GF-D8 (cell line): ENCODE measurements around the gene IL23R.
"Not testable (repeated sequence)": the region's sequence is repeated elsewhere in the genome, so short reads cannot be mapped to it uniquely, and the experiment has no call there.

Experiments
- DNase-seq: peaks from one replicate; lab custom pipeline; 2025; lab: John Stamatoyannopoulos, UW

The IL23R gene

GRCh38 chr1:67192902-67193301, 26.6 kb downstream of the IL23R start:
- no peak for DNase-seq

GRCh38 chr1:67193704-67194103, 27.4 kb downstream of the IL23R start:
- no peak for DNase-seq

GRCh38 chr1:67194209-67194863, 28.1 kb downstream of the IL23R start:
- DNase-seq: no peak

DNA sequence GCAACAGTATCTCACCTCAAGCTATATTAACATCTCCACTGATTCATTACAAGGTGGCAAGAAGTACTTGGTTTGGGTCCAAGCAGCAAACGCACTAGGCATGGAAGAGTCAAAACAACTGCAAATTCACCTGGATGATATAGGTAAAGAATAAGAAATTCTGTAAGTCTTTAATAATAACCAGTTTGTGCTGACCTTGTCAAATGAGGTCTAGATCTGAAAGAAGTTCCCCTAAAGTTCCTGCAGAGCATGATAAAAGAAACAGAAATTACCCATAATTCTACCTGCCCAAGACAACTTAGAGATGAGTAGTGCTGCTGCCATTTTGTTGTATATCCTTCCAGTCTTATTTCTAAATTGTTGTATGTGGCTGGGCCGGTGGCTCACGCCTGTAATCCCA, 34.5 kb downstream of the IL23R start:
- DNase-seq: no peak

- DNase-seq: no peak
Measured at GRCh38 chr1:67201891-67202290, 35.6 kb downstream of the IL23R start.

- DNase-seq: no peak
Measured at GRCh38 chr1:67204298-67204980, 38.2 kb downstream of the IL23R start.

DNA sequence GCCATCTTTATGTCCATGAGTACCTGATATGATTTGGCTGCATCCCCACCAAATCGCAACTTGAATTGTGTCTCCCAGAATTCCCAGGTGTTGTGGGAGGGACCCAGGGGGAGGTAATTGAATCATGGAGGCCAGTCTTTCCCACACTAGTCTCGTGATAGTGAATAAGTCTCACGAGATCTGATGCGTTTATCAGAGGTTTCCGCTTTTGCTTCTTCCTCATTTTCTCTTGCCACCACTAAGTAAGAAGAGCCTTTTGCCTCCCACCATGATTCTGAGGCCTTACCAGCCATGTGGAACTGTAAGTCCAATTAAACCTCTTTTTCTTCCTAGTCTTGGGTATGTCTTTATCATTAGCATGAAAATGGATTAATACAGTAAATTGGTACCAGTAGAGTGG, 41.1 kb downstream of the IL23R start:
- DNase-seq: not testable (repeated sequence)

- DNase-seq: no peak
Measured at GRCh38 chr1:67208217-67208616, 42.0 kb downstream of the IL23R start.

GRCh38 chr1:67209521-67209920, 43.3 kb downstream of the IL23R start:
- DNase-seq: no peak

DNA sequence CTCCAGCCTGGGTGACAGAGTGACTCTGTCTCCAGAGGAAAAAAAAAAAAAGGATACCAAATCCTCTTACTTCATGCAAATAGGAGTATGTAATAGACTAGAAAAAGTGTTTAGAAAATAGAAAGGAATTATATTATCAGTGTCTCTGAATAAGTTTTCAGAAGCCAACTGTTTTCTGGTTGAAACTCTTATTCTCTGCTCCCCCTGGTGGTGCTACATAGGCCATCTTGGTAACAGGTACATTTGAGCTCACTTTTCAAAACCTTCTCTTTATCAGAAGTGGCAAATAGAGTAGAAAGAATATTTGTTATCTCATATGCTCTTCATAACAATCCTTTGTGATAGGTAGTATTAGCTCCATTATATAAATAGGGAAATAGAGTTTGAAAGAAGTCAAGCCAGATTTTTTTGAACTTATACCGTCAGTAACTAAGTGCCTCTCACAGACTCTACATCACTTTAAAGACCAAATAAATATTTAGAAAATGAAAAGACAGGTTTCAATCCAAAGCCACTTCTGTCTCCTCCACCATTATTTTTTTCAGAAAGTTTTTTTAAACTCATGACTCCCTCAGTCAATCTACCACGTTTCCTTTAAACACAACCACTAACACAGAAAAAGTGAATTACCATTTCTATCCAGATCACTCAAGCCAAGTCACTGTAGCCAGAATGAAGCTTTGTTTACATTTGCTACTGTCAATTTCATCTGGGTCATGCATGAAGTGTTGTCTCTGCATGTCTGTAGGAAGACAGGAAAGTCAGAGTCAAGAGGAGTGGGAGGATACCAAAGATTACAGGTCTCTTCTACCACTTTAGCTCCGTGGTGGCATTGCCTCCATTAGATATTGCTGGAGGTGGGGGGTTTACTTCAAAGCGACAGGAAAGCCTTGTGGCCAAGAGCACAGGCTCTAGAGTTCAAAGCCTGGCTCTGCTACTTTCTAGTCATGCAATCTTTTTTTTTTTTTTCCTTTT, 45.6 kb downstream of the IL23R start:
- no peak for DNase-seq

DNA sequence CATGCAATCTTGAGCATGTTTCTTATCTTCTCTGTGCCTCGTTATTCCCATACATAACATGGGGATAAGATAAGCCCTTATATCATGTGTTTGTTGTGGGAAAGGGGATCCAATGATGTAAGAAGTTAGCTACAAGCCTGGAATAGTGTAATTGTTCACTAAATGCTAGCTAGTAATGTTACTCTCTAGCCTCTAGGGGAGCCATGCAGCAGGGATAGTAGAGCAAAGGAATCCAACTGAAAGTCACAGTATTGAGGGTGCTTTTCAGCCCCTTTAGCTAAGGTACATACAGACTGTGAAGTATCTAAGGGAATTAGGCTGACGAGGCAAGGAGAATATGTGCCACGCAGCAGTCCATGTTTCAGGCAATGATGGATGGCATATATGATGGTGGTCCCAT, 46.9 kb downstream of the IL23R start:
- DNase-seq: no peak

GRCh38 chr1:67213948-67214347, 47.7 kb downstream of the IL23R start:
- DNase-seq: no peak

GRCh38 chr1:67214420-67215174, 48.3 kb downstream of the IL23R start:
- no peak for DNase-seq

GRCh38 chr1:67216401-67216800, 50.1 kb downstream of the IL23R start:
- no peak for DNase-seq

DNA sequence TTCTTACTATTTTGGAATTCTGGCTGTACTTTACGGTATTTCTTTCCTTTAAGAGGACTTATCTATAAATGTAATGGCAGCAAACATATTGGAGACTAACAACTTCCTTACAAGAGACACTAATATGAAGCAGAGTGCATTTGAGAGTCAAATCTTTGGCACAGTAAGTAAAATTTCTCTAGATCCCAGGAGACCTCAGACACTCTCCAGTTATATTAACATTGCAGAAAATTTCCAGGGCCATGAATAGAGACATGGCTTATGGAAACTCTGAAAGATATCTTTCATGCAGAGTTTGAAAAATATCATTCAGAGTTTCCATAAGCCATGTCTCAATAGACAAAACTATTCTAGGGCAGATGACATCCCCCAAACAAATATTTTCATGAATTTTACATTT, 51.2 kb downstream of the IL23R start:
- DNase-seq: no peak

DNA sequence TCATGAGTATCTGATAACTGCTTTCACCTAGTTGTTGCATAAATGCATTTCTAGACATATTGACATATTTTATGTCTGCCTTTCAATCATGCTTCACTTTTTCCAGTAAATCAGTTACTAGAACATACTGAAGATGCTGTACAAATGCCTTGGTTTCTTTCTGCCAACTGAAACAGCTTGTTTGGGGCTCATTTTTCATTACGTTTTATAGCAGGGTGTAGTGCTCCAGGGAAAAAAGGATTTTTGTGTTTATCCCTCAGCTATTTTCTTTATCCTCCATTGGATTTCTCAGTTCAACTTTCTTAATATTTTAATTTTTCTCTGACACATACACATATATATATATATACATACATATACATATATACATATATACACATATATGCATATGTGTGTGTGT, 51.7 kb downstream of the IL23R start:
- DNase-seq: no peak

- DNase-seq: no peak
Measured at GRCh38 chr1:67224856-67225255, 58.6 kb downstream of the IL23R start.

DNA sequence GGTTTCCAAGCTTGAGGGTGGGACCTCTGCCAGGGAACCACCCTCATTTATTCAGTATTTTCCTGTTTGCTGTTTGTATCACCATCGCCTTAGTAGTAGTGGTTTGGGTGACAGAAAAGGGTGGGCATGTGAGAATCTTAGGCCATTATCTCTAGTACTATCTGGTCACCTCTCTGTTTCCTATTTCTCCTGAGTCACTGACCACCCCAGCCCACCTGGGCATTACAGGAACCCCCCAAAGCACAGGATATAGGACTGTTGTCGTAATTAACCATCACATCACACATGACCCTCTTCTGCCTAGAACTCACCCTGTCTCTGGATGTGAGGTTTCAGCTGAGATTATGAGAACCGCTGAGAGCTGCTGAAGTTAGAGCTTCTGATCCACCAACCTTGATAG, 60.4 kb downstream of the IL23R start:
- no peak for DNase-seq

DNA sequence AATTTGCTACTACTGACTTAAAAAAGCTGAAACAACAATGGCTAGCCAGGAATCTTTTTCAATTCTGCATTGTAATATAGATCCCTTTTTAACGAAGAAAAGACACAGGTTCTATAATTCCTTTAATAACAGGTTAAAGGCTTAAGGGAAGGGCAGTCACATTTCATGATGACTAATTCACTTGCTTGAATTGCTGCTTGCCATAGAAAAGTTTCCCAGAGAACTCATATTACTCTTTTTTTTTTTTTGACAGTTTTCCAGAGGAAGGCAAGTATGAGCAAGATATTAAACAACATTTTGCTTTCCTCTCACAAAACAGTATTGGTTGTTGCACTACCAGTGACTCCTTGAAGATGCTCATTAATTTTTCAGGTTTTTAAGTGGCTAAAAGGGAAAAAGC, 60.9 kb downstream of the IL23R start:
- DNase-seq: no peak

- DNase-seq: no peak
Measured at GRCh38 chr1:67228791-67229190, 62.5 kb downstream of the IL23R start.

DNA sequence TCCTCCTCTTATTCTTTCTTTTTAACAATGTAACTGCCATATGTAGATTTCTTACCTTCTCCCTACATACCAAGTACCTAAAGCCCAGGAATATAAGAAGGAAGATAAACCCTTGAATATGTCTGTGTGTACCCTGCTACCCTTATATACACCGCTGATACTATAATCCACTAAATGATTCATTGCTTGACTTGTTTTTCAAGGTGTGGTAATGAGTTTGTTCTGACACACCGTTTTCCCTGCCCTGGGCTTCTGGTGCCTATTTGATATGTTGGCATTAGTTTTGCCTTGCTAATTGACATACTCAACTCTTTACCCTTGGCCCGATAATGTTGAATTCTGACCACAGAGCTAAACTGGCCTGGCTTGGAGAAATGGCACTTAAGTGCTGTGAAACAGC, 64.3 kb downstream of the IL23R start:
- no peak for DNase-seq

DNA sequence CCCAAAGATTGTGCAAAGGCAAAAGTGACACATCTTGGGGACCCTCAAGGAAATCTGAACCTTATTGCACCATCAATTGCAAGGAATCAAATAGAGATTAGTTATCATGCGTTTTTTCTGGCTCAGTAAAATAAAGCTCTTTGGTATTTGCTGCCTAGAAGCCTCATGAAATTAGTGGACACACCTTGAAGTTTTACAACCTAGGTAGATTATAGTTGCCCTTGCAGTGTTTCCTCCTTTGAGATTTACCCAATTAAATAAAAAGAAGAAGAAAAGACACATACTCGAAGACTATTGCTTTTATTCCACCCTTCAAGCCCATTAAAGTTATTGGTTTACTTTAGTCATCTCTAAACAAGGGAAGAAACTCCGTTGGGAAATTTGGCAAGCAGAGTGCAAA, 70.0 kb downstream of the IL23R start:
- no peak for DNase-seq
